ENCODE measurements around the gene ACSS2.
"Not testable (repeated sequence)": the region's sequence is repeated elsewhere in the genome, so short reads cannot be mapped to it uniquely, and the experiment has no call there.

Gene ACSS2

GRCh38 chr20:34894723-34895122, 18.3 kb downstream of the ACSS2 start:
- no peaks in the 10 kb centered on the region for H3K9me3 ChIP-seq
- no peaks in the 10 kb centered on the region for H3K4me1 ChIP-seq
- TF ChIP-seq CTCF (IDR thresholded peaks at IDR 0.05; ENCODE audit: low read depth, low read length), result no peak
- no peak for DNase-seq
- no peak overlapping the region for H3K4me3 ChIP-seq (ENCODE audit: low read depth, low read length)
- no peaks in the 10 kb centered on the region for H3K27me3 ChIP-seq
- no peaks in the 10 kb centered on the region for H3K36me3 ChIP-seq

- no peak overlapping the region for H3K4me3 ChIP-seq (ENCODE audit: low read depth, low read length)
- no peaks in the 10 kb centered on the region for H3K4me1 ChIP-seq
- no peaks in the 10 kb centered on the region for H3K9me3 ChIP-seq
- no peaks in the 10 kb centered on the region for H3K27me3 ChIP-seq
- no peaks in the 10 kb centered on the region for H3K36me3 ChIP-seq
- TF ChIP-seq CTCF (IDR thresholded peaks at IDR 0.05; ENCODE audit: low read depth, low read length), result no peak
- DNase-seq, result no peak
These were observed 19.1 kb downstream of the ACSS2 start for GRCh38 chr20:34895465-34895864.

GRCh38 chr20:34896086-34896621, 19.7 kb downstream of the ACSS2 start:
- Histone ChIP-seq H3K9me3 (no peaks in the 10 kb centered on the region), H3K4me3 (ENCODE audit: low read depth, low read length) (no peak overlapping the region), H3K4me1 (no peaks in the 10 kb centered on the region), H3K27me3 (no peaks in the 10 kb centered on the region), H3K36me3 (no peaks in the 10 kb centered on the region)
- DNase-seq, result no peak
- TF ChIP-seq CTCF (IDR thresholded peaks at IDR 0.05; ENCODE audit: low read depth, low read length), result no peak

GRCh38 chr20:34898129-34898528, 21.7 kb downstream of the ACSS2 start:
- H3K4me3 ChIP-seq (ENCODE audit: low read depth, low read length); DNase-seq; H3K9me3 ChIP-seq; H3K4me1 ChIP-seq; H3K36me3 ChIP-seq; H3K27me3 ChIP-seq: not testable (repeated sequence)

- not testable (repeated sequence) for H3K36me3 ChIP-seq; DNase-seq; H3K4me3 ChIP-seq (ENCODE audit: low read depth, low read length); H3K9me3 ChIP-seq; H3K4me1 ChIP-seq; H3K27me3 ChIP-seq
These were observed 22.3 kb downstream of the ACSS2 start for GRCh38 chr20:34898731-34899130.

- Histone ChIP-seq H3K27me3 (no peaks in the 10 kb centered on the region), H3K36me3 (no peaks in the 10 kb centered on the region), H3K4me1 (peaks cover 12% of the 10 kb centered on the region), H3K4me3 (ENCODE audit: low read depth, low read length) (no peak overlapping the region), H3K9me3 (no peaks in the 10 kb centered on the region)
- DNase-seq, result no peak
- no peak for TF ChIP-seq CTCF (IDR thresholded peaks at IDR 0.05; ENCODE audit: low read depth, low read length)
These were observed 27.8 kb downstream of the ACSS2 start for GRCh38 chr20:34904202-34904621.

GRCh38 chr20:34907616-34908469, 31.4 kb downstream of the ACSS2 start:
- Histone ChIP-seq H3K27me3 (no peaks in the 10 kb centered on the region), H3K4me1 (peaks cover 12% of the 10 kb centered on the region), H3K36me3 (no peaks in the 10 kb centered on the region), H3K4me3 (ENCODE audit: low read depth, low read length) (no peak overlapping the region), H3K9me3 (no peaks in the 10 kb centered on the region)
- TF ChIP-seq CTCF (IDR thresholded peaks at IDR 0.05; ENCODE audit: low read depth, low read length), result no peak
- peak; percentile 91 for DNase-seq
